Astrocyte (in vitro differentiated cells and primary cell): ENCODE data around the gene EDC3. TPM values are rescaled to one million over a fixed set of nuclear protein-coding genes. Genes with fewer than 3 reads are reported as not detected.

Experiments used
- DNase-seq: peaks from one replicate; pipeline ENCODE4 v3.0.0-alpha.2; 2010; ENCODE audit warnings: low read depth
- FAIRE-seq: peaks from 2 replicates; lab custom pipeline; 2011; peaks lifted over from hg19 to GRCh38; lab: Jason Lieb, UNC
- H2AFZ ChIP-seq: 2 replicates; pipeline ENCODE4 v1.6.0; 2012; ENCODE audit warnings: low read depth, low read length, inconsistent platforms
- H3K27ac ChIP-seq: 2 replicates; pipeline ENCODE4 v1.5.1; 2011; ENCODE audit warnings: low read depth, low read length, inconsistent platforms
- H3K27me3 ChIP-seq: 2 replicates; pipeline ENCODE4 v1.6.0; 2011; ENCODE audit warnings: low read length, inconsistent platforms; ENCODE audit not compliant: insufficient read depth
- H3K36me3 ChIP-seq: 2 replicates; pipeline ENCODE4 v1.5.1; 2011; ENCODE audit warnings: low read length, inconsistent platforms; ENCODE audit not compliant: insufficient read depth
- H3K4me1 ChIP-seq: 2 replicates; pipeline ENCODE4 v1.5.1; 2011; ENCODE audit warnings: low read length, inconsistent platforms; ENCODE audit not compliant: insufficient read depth
- H3K4me2 ChIP-seq: 2 replicates; pipeline ENCODE4 v1.6.0; 2012; ENCODE audit warnings: low read length, inconsistent platforms
- H3K4me3 ChIP-seq: 2 replicates; pipeline ENCODE4 v1.5.1; 2011; ENCODE audit warnings: low read depth, mild to moderate bottlenecking, low read length, inconsistent platforms; ENCODE audit not compliant: insufficient read depth
- H3K79me2 ChIP-seq: 2 replicates; pipeline ENCODE4 v1.6.0; 2012; ENCODE audit warnings: mild to moderate bottlenecking, low read length, inconsistent platforms; ENCODE audit not compliant: insufficient read depth
- H3K9ac ChIP-seq: 2 replicates; pipeline ENCODE4 v1.6.0; 2012; ENCODE audit warnings: mild to moderate bottlenecking, low read length, inconsistent platforms
- H3K9me3 ChIP-seq: 2 replicates; pipeline ENCODE4 v1.5.1; 2012; ENCODE audit warnings: low read depth, mild to moderate bottlenecking, low read length, inconsistent platforms; ENCODE audit not compliant: insufficient read depth
- H4K20me1 ChIP-seq: 2 replicates; pipeline ENCODE4 v1.6.0; 2012; ENCODE audit warnings: low read length, inconsistent platforms; ENCODE audit not compliant: insufficient read depth
- H3K27ac Mint-ChIP-seq: one replicate; pipeline ENCODE4 v1.8.0; 2021; ENCODE audit warnings: mild to moderate bottlenecking, mixed read lengths; ENCODE audit not compliant: unreplicated experiment
- H3K27me3 Mint-ChIP-seq: one replicate; pipeline ENCODE4 v1.8.0; 2021; ENCODE audit warnings: low read depth, mixed read lengths; ENCODE audit not compliant: unreplicated experiment
- H3K36me3 Mint-ChIP-seq: one replicate; pipeline ENCODE4 v1.8.0; 2021; ENCODE audit warnings: low read depth, mixed read lengths; ENCODE audit not compliant: unreplicated experiment
- H3K4me1 Mint-ChIP-seq: one replicate; pipeline ENCODE4 v1.8.0; 2021; ENCODE audit warnings: low read depth, mixed read lengths; ENCODE audit not compliant: unreplicated experiment
- H3K4me3 Mint-ChIP-seq: one replicate; pipeline ENCODE4 v1.8.0; 2021; ENCODE audit warnings: mild to moderate bottlenecking, moderate library complexity, mixed read lengths; ENCODE audit not compliant: unreplicated experiment
- H3K9me3 Mint-ChIP-seq: one replicate; pipeline ENCODE4 v1.8.0; 2021; ENCODE audit warnings: mild to moderate bottlenecking, mixed read lengths; ENCODE audit not compliant: unreplicated experiment
- EZH2 ChIP-seq: IDR thresholded peaks from 2 replicates; pipeline ENCODE4 v1.6.1; 2012; ENCODE audit warnings: mild to moderate bottlenecking, low read length, inconsistent platforms; ENCODE audit not compliant: insufficient read depth
- total RNA-seq: library from RNA; stranded (reverse); gene quantifications from 2 replicates; pipeline ENCODE4 v1.2.1, GENCODE V29; 2021
- TF ChIP-seq, protein P1 (sequence below): IDR thresholded peaks from 2 replicates; pipeline ENCODE4 v1.5.1; 2011; ENCODE audit warnings: low read depth, mild to moderate bottlenecking, inconsistent platforms, low read length, moderate library complexity; ENCODE audit not compliant: insufficient read depth

EDC3 gene
- total RNA-seq, 1 donor from 2014 or later: 47.6 TPM

- Mint-ChIP-seq H3K4me3 (no peak overlapping the region), H3K4me1 (no peaks in the 10 kb centered on the region), H3K27me3 (peaks cover 57% of the 10 kb centered on the region), H3K36me3 (peaks cover 2% of the 10 kb centered on the region), H3K27ac (no peak overlapping the region), H3K9me3 (peaks cover 18% of the 10 kb centered on the region)
- Histone ChIP-seq H3K36me3 (no peaks in the 10 kb centered on the region), H3K27ac (no peak overlapping the region), H4K20me1 (no peaks in the 10 kb centered on the region), H3K9ac (no peak overlapping the region), H3K79me2 (no peaks in the 10 kb centered on the region), H3K9me3 (no peaks in the 10 kb centered on the region), H3K4me1 (no peaks in the 10 kb centered on the region), H3K4me2 (no peak overlapping the region), H3K4me3 (no peak overlapping the region), H2AFZ (no peak overlapping the region), H3K27me3 (peaks cover 20% of the 10 kb centered on the region)
- TF ChIP-seq EZH2: no peak
- TF ChIP-seq, protein P1, sequence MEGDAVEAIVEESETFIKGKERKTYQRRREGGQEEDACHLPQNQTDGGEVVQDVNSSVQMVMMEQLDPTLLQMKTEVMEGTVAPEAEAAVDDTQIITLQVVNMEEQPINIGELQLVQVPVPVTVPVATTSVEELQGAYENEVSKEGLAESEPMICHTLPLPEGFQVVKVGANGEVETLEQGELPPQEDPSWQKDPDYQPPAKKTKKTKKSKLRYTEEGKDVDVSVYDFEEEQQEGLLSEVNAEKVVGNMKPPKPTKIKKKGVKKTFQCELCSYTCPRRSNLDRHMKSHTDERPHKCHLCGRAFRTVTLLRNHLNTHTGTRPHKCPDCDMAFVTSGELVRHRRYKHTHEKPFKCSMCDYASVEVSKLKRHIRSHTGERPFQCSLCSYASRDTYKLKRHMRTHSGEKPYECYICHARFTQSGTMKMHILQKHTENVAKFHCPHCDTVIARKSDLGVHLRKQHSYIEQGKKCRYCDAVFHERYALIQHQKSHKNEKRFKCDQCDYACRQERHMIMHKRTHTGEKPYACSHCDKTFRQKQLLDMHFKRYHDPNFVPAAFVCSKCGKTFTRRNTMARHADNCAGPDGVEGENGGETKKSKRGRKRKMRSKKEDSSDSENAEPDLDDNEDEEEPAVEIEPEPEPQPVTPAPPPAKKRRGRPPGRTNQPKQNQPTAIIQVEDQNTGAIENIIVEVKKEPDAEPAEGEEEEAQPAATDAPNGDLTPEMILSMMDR: no peak
- DNase-seq (no peak), FAIRE-seq (no peak)
Measured at GRCh38 chr15:74735305-74735704, 39.5 kb upstream of the EDC3 start.

DNA sequence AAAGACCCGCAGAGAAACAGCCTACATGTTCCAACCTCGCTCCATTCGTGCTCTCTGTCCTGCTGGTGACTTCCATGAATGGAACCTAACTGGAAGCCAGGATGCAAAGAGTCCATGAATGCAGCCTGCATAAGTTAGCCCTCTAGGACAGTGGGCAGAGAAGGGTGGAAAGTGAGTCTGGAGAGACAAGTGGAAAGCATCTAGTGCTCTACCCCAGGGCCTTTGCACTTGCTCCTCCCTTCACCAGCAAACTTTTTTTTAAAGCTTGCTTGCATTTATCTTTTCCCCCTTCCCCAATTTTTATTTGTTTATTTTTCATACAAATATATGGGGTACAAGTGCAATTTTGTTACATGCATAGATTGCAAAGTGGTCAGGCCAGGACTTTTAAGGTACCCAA is 37.4 kb upstream of the EDC3 start:
- Mint-ChIP-seq H3K4me3 (no peak overlapping the region), H3K27ac (no peak overlapping the region), H3K36me3 (peaks cover 2% of the 10 kb centered on the region), H3K4me1 (no peaks in the 10 kb centered on the region), H3K9me3 (peaks cover 17% of the 10 kb centered on the region), H3K27me3 (peaks cover 56% of the 10 kb centered on the region)
- DNase-seq (no peak), FAIRE-seq (no peak)
- no peaks in the 10 kb centered on the region for H3K9me3 ChIP-seq
- no peak overlapping the region for H3K9ac ChIP-seq
- no peak overlapping the region for H3K4me2 ChIP-seq
- TF ChIP-seq EZH2: no peak
- TF ChIP-seq, protein P1: no peak
- H3K27ac ChIP-seq: no peak overlapping the region
- H3K27me3 ChIP-seq: peaks cover 20% of the 10 kb centered on the region
- H2AFZ ChIP-seq: no peak overlapping the region
- no peak overlapping the region for H3K4me3 ChIP-seq
- no peaks in the 10 kb centered on the region for H3K79me2 ChIP-seq
- H3K36me3 ChIP-seq: no peaks in the 10 kb centered on the region
- H4K20me1 ChIP-seq: no peaks in the 10 kb centered on the region
- H3K4me1 ChIP-seq: no peaks in the 10 kb centered on the region

- peaks cover 54% of the 10 kb centered on the region for H3K27me3 Mint-ChIP-seq
- Histone ChIP-seq H3K4me3 (no peak overlapping the region), H3K36me3 (no peaks in the 10 kb centered on the region), H3K9ac (no peak overlapping the region), H4K20me1 (no peaks in the 10 kb centered on the region), H3K4me1 (no peaks in the 10 kb centered on the region), H3K79me2 (no peaks in the 10 kb centered on the region), H3K9me3 (no peaks in the 10 kb centered on the region), H3K4me2 (no peak overlapping the region), H3K27ac (no peak overlapping the region), H2AFZ (no peak overlapping the region), H3K27me3 (peaks cover 20% of the 10 kb centered on the region)
- H3K27ac Mint-ChIP-seq: no peak overlapping the region
- FAIRE-seq (no peak), DNase-seq (no peak)
- H3K36me3 Mint-ChIP-seq: no peaks in the 10 kb centered on the region
- no peaks in the 10 kb centered on the region for H3K4me1 Mint-ChIP-seq
- TF ChIP-seq, protein P1: no peak
- TF ChIP-seq EZH2: no peak
- peaks cover 13% of the 10 kb centered on the region for H3K9me3 Mint-ChIP-seq
- H3K4me3 Mint-ChIP-seq: no peak overlapping the region
Measured at GRCh38 chr15:74732846-74733245, 37.0 kb upstream of the EDC3 start.
